SW480 (cell line): Measurements from ENCODE around the gene SUFU.
"Not testable (repeated sequence)": the region's sequence is repeated elsewhere in the genome, so short reads cannot be mapped to it uniquely, and the experiment has no call there.

Source experiments
- DNase-seq: peaks from one replicate; pipeline ENCODE4 v3.0.0-alpha.2; 2016; ENCODE audit warnings: low spot score

The SUFU gene

GRCh38 chr10:102652170-102652916 lies 148.6 kb downstream of the SUFU start:
- DNase-seq = no peak

GRCh38 chr10:102653060-102653459 lies 149.3 kb downstream of the SUFU start:
- DNase-seq = no peak

- no peak for DNase-seq
Measured at GRCh38 chr10:102654566-102654965, 150.8 kb downstream of the SUFU start.

DNA sequence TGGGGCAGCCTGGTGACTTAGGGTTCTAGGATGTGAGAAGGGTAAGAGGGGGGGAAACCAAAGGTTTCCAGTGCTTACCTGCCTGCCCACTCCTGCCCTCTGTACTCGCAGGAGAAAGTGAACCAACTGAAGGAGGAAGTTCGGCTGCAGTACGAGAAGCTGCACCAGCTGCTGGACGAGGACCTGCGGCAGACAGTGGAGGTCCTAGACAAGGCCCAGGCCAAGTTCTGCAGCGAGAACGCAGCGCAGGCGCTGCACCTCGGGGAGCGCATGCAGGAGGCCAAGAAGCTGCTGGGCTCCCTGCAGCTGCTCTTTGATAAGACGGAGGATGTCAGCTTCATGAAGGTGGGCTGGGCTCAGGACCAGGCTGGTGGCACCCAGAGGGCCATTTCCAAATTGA lies 151.2 kb downstream of the SUFU start:
- no peak for DNase-seq

DNA sequence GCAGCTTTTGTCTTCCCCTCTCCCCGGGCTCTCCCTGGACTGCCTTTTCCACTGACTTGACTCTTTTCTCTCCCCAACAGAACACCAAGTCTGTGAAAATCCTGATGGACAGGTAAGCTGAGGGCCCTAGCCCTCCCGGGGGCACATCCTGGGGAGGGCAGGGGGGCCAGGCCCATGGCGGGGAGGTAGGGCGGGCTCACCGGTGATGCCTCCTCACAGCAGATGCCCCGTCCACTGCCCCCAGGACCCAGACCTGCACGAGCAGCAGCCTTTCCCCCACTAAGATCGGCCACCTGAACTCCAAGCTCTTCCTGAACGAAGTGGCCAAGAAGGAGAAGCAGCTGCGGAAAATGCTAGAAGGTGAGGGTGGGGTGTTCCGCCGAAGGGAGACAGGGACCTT lies 152.3 kb downstream of the SUFU start:
- DNase-seq = no peak

DNA sequence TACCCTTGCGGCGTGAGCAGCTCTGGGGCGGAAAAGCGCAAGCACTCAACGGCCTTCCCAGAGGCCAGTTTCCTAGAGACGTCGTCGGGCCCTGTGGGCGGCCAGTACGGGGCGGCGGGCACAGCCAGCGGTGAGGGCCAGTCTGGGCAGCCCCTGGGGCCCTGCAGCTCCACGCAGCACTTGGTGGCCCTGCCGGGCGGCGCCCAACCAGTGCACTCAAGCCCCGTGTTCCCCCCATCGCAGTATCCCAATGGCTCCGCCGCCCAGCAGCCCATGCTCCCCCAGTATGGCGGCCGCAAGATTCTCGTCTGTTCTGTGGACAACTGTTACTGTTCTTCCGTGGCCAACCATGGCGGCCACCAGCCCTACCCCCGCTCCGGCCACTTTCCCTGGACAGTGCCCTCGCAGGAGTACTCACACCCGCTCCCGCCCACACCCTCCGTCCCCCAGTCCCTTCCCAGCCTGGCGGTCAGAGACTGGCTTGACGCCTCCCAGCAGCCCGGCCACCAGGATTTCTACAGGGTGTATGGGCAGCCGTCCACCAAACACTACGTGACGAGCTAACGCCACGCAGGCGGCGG lies 153.1 kb downstream of the SUFU start:
- DNase-seq = no peak

DNA sequence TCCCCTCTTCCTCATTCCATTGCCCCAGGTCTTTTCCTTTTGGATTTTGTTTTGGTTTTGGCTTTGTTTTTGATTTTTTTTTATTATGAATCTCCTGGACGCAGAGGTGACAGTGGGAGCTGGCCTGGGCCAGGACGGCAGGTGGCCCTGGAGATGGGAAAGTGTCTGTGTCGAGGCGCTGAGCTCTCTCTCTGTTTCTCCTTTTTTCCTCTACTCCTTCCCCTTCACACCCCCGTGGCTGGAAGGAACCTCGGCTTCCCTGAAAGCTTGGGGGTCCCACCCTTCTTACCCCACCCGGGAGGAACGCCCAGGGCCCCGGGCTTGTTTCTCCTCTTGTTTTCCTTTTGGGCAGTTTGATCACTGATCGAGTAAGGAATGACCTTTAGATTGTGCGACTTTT lies 153.7 kb downstream of the SUFU start:
- DNase-seq = no peak

- DNase-seq = no peak
Measured at GRCh38 chr10:102657984-102658724, 154.4 kb downstream of the SUFU start.

GRCh38 chr10:102658802-102659201 lies 155.0 kb downstream of the SUFU start:
- no peak for DNase-seq

GRCh38 chr10:102660888-102661657 lies 157.3 kb downstream of the SUFU start:
- peak; percentile 86 for DNase-seq

GRCh38 chr10:102661658-102662028 lies 157.9 kb downstream of the SUFU start:
- DNase-seq = no peak

- DNase-seq = no peak
Measured at GRCh38 chr10:102665904-102666509, 162.2 kb downstream of the SUFU start.

- not testable (repeated sequence) for DNase-seq
Measured at GRCh38 chr10:102667411-102667810, 163.6 kb downstream of the SUFU start.

DNA sequence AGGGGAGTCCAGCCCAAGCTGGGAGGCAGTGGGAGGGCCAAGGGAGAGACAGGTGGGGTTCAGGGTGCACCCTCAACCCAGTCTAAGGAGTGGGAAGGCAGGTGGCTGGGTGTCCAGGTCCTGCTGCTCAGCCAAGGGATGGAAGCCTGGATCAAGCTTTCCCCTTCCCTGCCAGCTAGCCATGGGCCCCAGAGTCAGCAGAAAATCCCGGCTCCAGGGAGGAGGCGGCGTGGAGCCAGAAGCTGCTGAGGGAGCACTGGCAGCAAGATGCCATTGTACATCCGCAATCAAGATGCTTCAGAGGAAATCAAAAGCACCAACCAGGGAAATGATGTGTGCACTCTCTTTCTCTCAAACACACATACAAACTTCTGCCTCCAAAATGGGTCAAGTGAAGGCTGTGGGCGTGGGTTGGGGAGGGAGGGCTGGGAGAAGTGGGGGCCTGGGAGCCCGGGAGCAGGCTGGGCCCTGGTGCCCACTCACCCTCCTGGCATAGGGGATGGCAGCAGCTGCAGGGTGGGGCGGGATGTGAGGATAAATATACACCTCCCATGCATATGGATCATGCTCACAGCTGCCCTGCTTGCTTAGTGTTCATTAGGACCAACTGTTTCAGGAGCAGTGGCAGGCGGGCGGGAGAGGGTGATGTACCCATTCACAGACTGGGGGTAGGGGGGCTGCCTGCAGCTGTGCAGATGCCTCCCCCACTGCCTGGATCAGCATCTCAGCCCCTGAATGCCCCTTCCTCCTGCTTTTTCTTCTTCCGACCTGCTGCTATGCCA lies 164.7 kb downstream of the SUFU start:
- DNase-seq = no peak

- peak; percentile 78 for DNase-seq
Measured at GRCh38 chr10:102669206-102670064, 165.7 kb downstream of the SUFU start.

- DNase-seq = no peak
Measured at GRCh38 chr10:102670065-102670670, 166.4 kb downstream of the SUFU start.

DNA sequence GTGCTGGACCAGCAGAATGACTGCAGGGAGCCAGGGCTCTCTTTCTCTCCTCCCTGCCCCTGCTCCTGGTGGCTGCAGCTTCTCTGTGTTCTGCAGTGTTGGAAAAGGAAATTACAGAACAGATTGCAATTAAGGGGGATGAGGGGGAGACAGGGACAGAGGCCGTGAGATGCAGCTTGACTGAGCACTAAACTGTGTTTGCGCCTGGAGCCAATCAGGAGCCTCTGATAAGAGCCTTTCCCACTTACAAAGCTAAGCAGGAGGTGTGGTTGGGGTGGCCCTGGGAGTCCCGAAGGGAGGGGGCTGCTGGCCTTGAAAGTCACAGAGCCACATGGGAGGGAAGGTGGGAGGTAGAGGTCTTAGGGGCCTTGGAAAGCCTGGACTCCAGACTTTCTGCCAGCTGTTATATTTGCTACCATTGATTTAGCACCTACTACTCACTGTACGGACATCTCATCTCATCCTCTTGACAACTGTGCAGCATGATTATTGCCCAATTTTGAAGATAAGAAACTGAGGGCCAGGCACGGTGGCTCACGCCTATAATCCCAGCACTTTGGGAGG lies 167.2 kb downstream of the SUFU start:
- no peak for DNase-seq

- no peak for DNase-seq
Measured at GRCh38 chr10:102673236-102673818, 169.6 kb downstream of the SUFU start.
